Left cardiac atrium (tissue), 4 donors: Measurements from ENCODE around the gene IFNA7. TPM values are rescaled to one million over a fixed set of nuclear protein-coding genes. Genes with fewer than 3 reads are reported as not detected.
"Not testable (repeated sequence)": the region's sequence is repeated elsewhere in the genome, so short reads cannot be mapped to it uniquely, and the experiment has no call there.

ENCODE experiments used
- ATAC-seq, 2 donors: fragments of 200-7000 bp; cut with Tn5 transposase; one replicate each; pipeline ENCODE4 v1.9.1; 2020; ENCODE audit warnings: mild to moderate bottlenecking in 2 of 2, moderate library complexity in 2 of 2
- DNase-seq: peaks from one replicate; pipeline ENCODE4 v3.0.0-alpha.2; 2020
- intact Hi-C, 2 donors: fragments of 100-400 bp; cut with DNase I; formaldehyde crosslinking; loops; one replicate each; pipeline versions ENCODE4 v1.14.1 to v1.15.1; 2022 to 2023
- total RNA-seq, 2 donors: library from RNA; stranded (reverse); fragmentation: NEBNext Ultra II Directional; extraction: Animal tissue kit (Norgen Biotek cat#: 25700); gene quantifications; one replicate each; pipeline ENCODE4 v1.2.1, GENCODE V29; 2021
- donor health status: DM: no; HTN: yes; CAD: no.
- donor health status: DM: no; HTN: yes; CAD: no; lungs with severe emphysema.
- donor health status: DM: yes; HTN: yes; CAD: no.
- donor health status: Dilated cardiomyopathy.

Gene IFNA7
- total RNA-seq, 2 donors from 2014 or later: not detected

DNA sequence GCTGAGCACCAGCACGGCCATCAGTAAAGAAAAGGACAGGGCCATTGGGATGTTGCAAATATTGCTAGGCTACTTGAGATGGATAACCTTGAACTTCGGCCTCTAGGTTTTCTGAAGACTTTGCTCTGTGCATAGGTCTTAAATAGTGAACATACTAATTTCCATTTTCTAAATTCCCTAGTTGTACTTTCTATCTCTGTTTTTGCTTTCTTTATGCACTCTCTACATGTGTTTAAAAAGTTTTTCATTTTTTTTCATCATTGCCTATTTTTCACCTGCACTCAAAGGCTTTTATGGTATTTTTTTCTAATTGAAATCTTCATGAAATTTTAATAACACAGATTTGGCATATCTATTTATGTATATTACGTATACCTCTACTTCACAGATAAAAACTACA, 14.5 kb downstream of the IFNA7 start, which contains the start of gene IFNA4:
Gene IFNA4 (minus strand): TSS at position 101 of the 400 bp plus-strand sequence. CDS start 56 bp downstream, at position 45.
- intact Hi-C loops, ATAC-seq: not testable (repeated sequence)

GRCh38 chr9:21182810-21183736, 18.9 kb downstream of the IFNA7 start:
- intact Hi-C loops, DNase-seq: not testable (repeated sequence)
- ATAC-seq: peak; percentile 44 to 77

More for the DNA sequence above, 14.5 kb downstream of the IFNA7 start, which contains the start of gene IFNA4:
- not testable (repeated sequence) for DNase-seq

- intact Hi-C loops: no loop called here
- ATAC-seq (no peak), DNase-seq (no peak)
These were observed 27.3 kb downstream of the IFNA7 start for GRCh38 chr9:21174671-21175070.

DNA sequence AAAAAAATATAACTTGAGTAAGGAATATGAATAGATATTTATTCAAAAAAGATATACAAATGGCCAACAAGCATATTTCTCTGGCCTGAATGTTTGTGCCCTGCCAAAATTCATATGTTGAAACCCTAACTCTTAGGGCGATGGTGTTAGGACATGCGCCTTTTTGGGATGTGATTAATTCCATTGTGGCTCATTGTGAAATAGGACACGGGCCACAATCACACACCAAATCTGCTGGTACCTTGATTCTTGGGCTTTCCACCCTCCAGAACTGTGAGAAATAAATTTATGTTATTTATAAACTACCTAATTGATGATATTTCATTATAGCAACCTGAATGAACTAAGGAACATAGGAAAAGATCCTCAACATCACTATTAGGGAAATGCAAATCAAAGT, 29.8 kb downstream of the IFNA7 start:
- ATAC-seq (no peak), DNase-seq (no peak)
- intact Hi-C loops: no loop called here

GRCh38 chr9:21171351-21171750, 30.7 kb downstream of the IFNA7 start:
- intact Hi-C loops: no loop called here
- DNase-seq: no peak
- ATAC-seq: no peak

DNA sequence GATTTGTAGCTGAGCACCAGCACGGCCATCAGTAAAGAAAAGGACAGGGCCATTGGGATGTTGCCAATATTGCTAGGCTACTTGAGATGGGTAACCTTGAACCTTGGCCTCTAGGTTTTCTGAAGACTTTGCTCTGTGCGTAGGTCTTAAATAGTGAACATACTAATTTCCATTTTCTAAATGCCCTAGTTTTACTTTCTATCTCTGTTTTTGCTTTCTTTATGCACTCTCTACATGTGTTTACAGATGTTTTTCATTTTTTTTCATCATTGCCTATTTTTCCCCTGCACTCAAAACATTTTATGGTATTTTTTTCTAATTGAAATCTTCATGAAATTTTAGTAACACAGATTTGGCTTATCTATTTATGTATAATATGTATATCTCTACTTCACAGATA, 35.4 kb downstream of the IFNA7 start, which contains the start of gene IFNA21:
Gene IFNA21 (minus strand): TSS at position 101 of the 400 bp plus-strand sequence. CDS start 48 bp downstream, at position 53.
- ATAC-seq, intact Hi-C loops, DNase-seq: not testable (repeated sequence)

DNA sequence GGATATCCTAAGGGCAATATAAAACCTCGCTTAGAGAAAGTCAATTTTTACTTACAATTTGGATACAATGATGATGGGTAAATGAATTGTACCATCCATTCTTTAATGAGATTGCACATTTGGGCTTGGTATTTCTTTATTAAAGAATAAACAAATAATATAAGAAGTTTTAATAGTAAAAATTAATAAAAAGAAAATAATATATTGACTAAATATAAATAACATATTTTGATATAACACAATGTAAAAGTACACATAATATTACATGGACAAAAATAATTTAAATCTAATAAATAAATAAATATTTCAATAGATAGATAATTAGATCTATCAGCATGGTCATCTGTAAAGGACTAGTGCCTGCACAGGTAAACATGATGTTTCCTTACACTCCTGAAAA, 36.5 kb downstream of the IFNA7 start:
- DNase-seq: no peak
- intact Hi-C loops: no loop called here
- ATAC-seq: no peak

- intact Hi-C loops: no loop called here
- ATAC-seq (no peak), DNase-seq (no peak)
These were observed 41.8 kb downstream of the IFNA7 start for GRCh38 chr9:21160178-21160577.

DNA sequence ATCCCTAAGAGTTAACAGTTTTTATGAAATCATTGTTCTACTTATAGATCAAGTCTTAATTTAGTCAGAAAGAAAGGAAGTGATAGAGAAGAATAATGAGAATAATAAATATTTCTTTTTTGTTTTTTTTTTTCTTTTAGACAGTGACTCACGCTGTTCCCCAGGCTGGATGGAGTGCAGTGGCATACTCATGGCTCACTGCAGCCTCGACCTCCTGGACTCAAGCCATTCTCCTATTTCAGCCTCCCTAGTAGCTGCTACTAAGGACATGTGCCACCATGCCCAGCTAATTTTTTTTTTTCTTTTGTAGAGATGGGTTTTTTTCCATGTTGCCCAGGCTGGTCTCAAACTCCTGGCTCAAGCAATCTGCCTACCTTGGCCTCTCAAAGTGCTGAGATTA, 46.5 kb downstream of the IFNA7 start:
- DNase-seq: no peak
- no peak for ATAC-seq
- intact Hi-C loops: no loop called here

- DNase-seq: peak; percentile 23
- peak; percentile 30 to 41 for ATAC-seq
- intact Hi-C loops: no loop called here
These were observed 47.9 kb downstream of the IFNA7 start for GRCh38 chr9:21154018-21154608.

GRCh38 chr9:21153336-21154017, 48.5 kb downstream of the IFNA7 start:
- DNase-seq (no peak), ATAC-seq (peak; percentile 12 to 22)
- intact Hi-C loops: no loop called here

Other genes starting within 250 kb of the IFNA7 start
- gene HACD4, start 170.6 kb downstream of the IFNA7 start, total RNA-seq: 1 to 10 TPM; 1.0 to 2.1 TPM
- not detected for gene IFNB1, start 124.3 kb downstream of the IFNA7 start, total RNA-seq
- not detected for gene IFNW1, start 60.4 kb downstream of the IFNA7 start, total RNA-seq
- gene IFNA21, start 35.5 kb downstream of the IFNA7 start, total RNA-seq: not detected
- gene IFNA4, start 14.6 kb downstream of the IFNA7 start, total RNA-seq: not detected
- not detected for gene IFNA10, start 4.9 kb upstream of the IFNA7 start, total RNA-seq
- gene IFNA16, start 15.1 kb upstream of the IFNA7 start, total RNA-seq: not detected
- not detected for gene IFNA17, start 26.0 kb upstream of the IFNA7 start, total RNA-seq
- not detected for gene IFNA14, start 37.8 kb upstream of the IFNA7 start, total RNA-seq
- not detected for gene IFNA5, start 103.1 kb upstream of the IFNA7 start, total RNA-seq
- gene KLHL9, start 133.2 kb upstream of the IFNA7 start, total RNA-seq: 10 to 100 TPM; 13.0 to 14.1 TPM
- gene IFNA6, start 148.7 kb upstream of the IFNA7 start, total RNA-seq: not detected
- not detected for gene IFNA13, start 165.9 kb upstream of the IFNA7 start, total RNA-seq
- not detected for gene IFNA2, start 183.2 kb upstream of the IFNA7 start, total RNA-seq
- gene IFNA8, start 206.9 kb upstream of the IFNA7 start, total RNA-seq: not detected
- not detected for gene IFNA1, start 238.2 kb upstream of the IFNA7 start, total RNA-seq